ENCODE results near the gene EPB41L5.

The EPB41L5 gene

GRCh38 chr2:120204945-120205670 lies 192.2 kb downstream of the EPB41L5 start:
- no peak for DNase-seq

GRCh38 chr2:120206022-120206581 lies 193.2 kb downstream of the EPB41L5 start:
- DNase-seq: no peak

GRCh38 chr2:120208381-120209353 lies 195.8 kb downstream of the EPB41L5 start:
- DNase-seq: no peak

- DNase-seq: no peak
Observed at GRCh38 chr2:120209427-120210269, 196.8 kb downstream of the EPB41L5 start.

- no peak for DNase-seq
Observed at GRCh38 chr2:120210270-120210693, 197.4 kb downstream of the EPB41L5 start.

GRCh38 chr2:120218181-120218580 lies 205.3 kb downstream of the EPB41L5 start:
- no peak for DNase-seq

GRCh38 chr2:120219291-120219690 lies 206.4 kb downstream of the EPB41L5 start:
- no peak for DNase-seq

GRCh38 chr2:120219766-120220165 lies 206.9 kb downstream of the EPB41L5 start:
- DNase-seq: no peak

GRCh38 chr2:120220756-120221155 lies 207.9 kb downstream of the EPB41L5 start:
- no peak for DNase-seq

GRCh38 chr2:120221616-120222015 lies 208.7 kb downstream of the EPB41L5 start:
- no peak for DNase-seq

GRCh38 chr2:120222186-120223033 lies 209.5 kb downstream of the EPB41L5 start:
- DNase-seq: no peak

- DNase-seq: peak; percentile 87
Observed at GRCh38 chr2:120223034-120223912, 210.4 kb downstream of the EPB41L5 start, which contains the start of gene TMEM185B. TSS of gene TMEM185B (minus strand) at chr2:120223400. CDS start at chr2:120222976, 424 bp downstream.

GRCh38 chr2:120224256-120224655 lies 211.4 kb downstream of the EPB41L5 start:
- no peak for DNase-seq

- no peak for DNase-seq
Observed at GRCh38 chr2:120224735-120225548, 212.1 kb downstream of the EPB41L5 start.

GRCh38 chr2:120225549-120226065 lies 212.7 kb downstream of the EPB41L5 start:
- DNase-seq: no peak

GRCh38 chr2:120226316-120226715 lies 213.4 kb downstream of the EPB41L5 start:
- DNase-seq: no peak

- DNase-seq: no peak
Observed at GRCh38 chr2:120227111-120227991, 214.5 kb downstream of the EPB41L5 start.

- no peak for DNase-seq
Observed at GRCh38 chr2:120228503-120228902, 215.6 kb downstream of the EPB41L5 start.

All from midbrain (tissue), 1 donor.